Measurements from ENCODE around the gene PLEKHD1.

DNA sequence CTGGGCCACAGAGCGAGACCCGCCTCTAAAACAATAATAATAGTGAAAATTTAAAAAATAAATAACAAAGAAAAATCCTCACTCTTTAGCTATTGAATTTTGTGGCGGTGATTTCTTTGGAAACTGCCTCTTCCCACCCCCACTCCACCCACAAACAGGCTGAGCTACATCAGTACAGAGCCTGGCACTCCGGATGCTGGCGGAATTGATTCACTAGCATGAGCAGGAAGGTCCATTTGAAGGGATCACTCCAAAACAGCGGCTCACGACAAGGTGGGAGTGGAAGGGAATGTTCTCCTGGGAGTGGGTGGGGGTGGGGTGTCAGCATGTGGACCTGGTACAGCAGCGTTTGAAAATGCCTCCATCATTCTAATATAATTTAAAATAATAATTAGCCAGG, 64.0 kb downstream of the PLEKHD1 start:
- TF ChIP-seq, protein P1, sequence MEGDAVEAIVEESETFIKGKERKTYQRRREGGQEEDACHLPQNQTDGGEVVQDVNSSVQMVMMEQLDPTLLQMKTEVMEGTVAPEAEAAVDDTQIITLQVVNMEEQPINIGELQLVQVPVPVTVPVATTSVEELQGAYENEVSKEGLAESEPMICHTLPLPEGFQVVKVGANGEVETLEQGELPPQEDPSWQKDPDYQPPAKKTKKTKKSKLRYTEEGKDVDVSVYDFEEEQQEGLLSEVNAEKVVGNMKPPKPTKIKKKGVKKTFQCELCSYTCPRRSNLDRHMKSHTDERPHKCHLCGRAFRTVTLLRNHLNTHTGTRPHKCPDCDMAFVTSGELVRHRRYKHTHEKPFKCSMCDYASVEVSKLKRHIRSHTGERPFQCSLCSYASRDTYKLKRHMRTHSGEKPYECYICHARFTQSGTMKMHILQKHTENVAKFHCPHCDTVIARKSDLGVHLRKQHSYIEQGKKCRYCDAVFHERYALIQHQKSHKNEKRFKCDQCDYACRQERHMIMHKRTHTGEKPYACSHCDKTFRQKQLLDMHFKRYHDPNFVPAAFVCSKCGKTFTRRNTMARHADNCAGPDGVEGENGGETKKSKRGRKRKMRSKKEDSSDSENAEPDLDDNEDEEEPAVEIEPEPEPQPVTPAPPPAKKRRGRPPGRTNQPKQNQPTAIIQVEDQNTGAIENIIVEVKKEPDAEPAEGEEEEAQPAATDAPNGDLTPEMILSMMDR (conservative IDR thresholded peaks at IDR 0.05 in 1 of 2, IDR thresholded peaks at IDR 0.05 in 1 of 2; ENCODE audit: low read depth in 1 of 2, low read length in 2 of 2) = no peak
- no peak for TF ChIP-seq EZH2 (IDR thresholded peaks at IDR 0.05; ENCODE audit: low read length, missing control alignments)

Measured in fibroblast of lung (primary cell).